Measurements from ENCODE around the gene DHDDS.
"Not testable (repeated sequence)": the region's sequence is repeated elsewhere in the genome, so short reads cannot be mapped to it uniquely, and the experiment has no call there.

Gene DHDDS

GRCh38 chr1:26431979-26432695, at the start of gene DHDDS:
TSS of gene DHDDS (plus strand) at chr1:26432321. CDS start at chr1:26432946, 625 bp downstream.
- peak; percentile 99 for DNase-seq

- no peak for DNase-seq
Observed at GRCh38 chr1:26384076-26384475, 48.0 kb upstream of the DHDDS start.

GRCh38 chr1:26385063-26385462, 47.1 kb upstream of the DHDDS start:
- DNase-seq: not testable (repeated sequence)

- DNase-seq: no peak
Observed at GRCh38 chr1:26387447-26387846, 44.7 kb upstream of the DHDDS start.

- no peak for DNase-seq
Observed at GRCh38 chr1:26388791-26389445, 43.2 kb upstream of the DHDDS start.

- no peak for DNase-seq
Observed at GRCh38 chr1:26389604-26390247, 42.4 kb upstream of the DHDDS start.

GRCh38 chr1:26391450-26391849, 40.7 kb upstream of the DHDDS start:
- peak; percentile 8 for DNase-seq

- DNase-seq: no peak
Observed at GRCh38 chr1:26395754-26396153, 36.4 kb upstream of the DHDDS start.

GRCh38 chr1:26399034-26399433, 33.1 kb upstream of the DHDDS start:
- no peak for DNase-seq

GRCh38 chr1:26401891-26402290, 30.2 kb upstream of the DHDDS start:
- DNase-seq: no peak

- DNase-seq: no peak
Observed at GRCh38 chr1:26403656-26404055, 28.5 kb upstream of the DHDDS start.

- no peak for DNase-seq
Observed at GRCh38 chr1:26404641-26405040, 27.5 kb upstream of the DHDDS start.

GRCh38 chr1:26405281-26405915, 26.7 kb upstream of the DHDDS start:
- no peak for DNase-seq

- DNase-seq: peak; percentile 85
Observed at GRCh38 chr1:26408604-26409003, 23.5 kb upstream of the DHDDS start.

- DNase-seq: peak; percentile 72
Observed at GRCh38 chr1:26409191-26409807, 22.8 kb upstream of the DHDDS start.

- DNase-seq: peak; percentile 53
Observed at GRCh38 chr1:26410706-26411623, 21.2 kb upstream of the DHDDS start, which contains the start of gene LIN28A. TSS of gene LIN28A (plus strand) at chr1:26410817. CDS start at chr1:26410892, 75 bp downstream.

- DNase-seq: peak; percentile 24
Observed at GRCh38 chr1:26411624-26412074, 20.5 kb upstream of the DHDDS start.

- no peak for DNase-seq
Observed at GRCh38 chr1:26412180-26412840, 19.8 kb upstream of the DHDDS start.

GRCh38 chr1:26413031-26413430, 19.1 kb upstream of the DHDDS start:
- DNase-seq: no peak

- DNase-seq: peak; percentile 74
Observed at GRCh38 chr1:26417111-26417759, 14.9 kb upstream of the DHDDS start.
